GM23248 (cell line): ENCODE data around the gene RNASE7.

Source experiments
- EZH2 ChIP-seq: fragments of 200-600 bp; sonication (generic); IDR thresholded peaks from 2 replicates; pipeline ENCODE4 v1.6.1; 2018; ENCODE audit warnings: antibody characterized with exemption, mild to moderate bottlenecking; ENCODE audit not compliant: insufficient read depth, poor library complexity, severe bottlenecking
- EZH2phosphoT487 ChIP-seq: fragments of 200-600 bp; sonication (generic); IDR thresholded peaks from 2 replicates; pipeline ENCODE4 v1.6.1; 2018; ENCODE audit warnings: antibody characterized with exemption, moderate library complexity, mild to moderate bottlenecking, low read depth; ENCODE audit not compliant: insufficient read depth

DNA sequence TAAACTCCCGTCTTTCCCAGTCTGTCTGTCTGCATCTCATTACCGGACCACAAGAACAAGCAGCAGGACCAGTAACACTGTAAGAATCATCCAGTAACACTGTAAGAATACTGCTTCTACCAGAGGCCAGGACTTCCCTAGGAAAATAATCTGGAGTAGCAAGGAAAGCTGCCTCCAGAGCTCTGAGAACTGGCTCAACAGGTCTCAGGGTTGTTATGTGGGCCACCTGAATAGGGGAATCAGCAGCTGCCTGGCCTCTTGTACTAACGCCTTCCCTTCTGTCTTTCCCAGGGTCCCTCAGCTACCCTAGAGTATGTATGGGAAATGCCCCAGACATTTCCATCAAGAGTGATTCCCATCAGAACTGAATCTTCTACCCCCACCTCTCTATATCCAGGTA, 44.0 kb upstream of the RNASE7 start:
- TF ChIP-seq EZH2 (no peak), EZH2phosphoT487 (no peak)
